Ascending aorta (tissue), 2 donors: Measurements from ENCODE around the gene NPAS3. TPM values are rescaled to one million over a fixed set of nuclear protein-coding genes. Genes with fewer than 3 reads are reported as not detected.

Experiments used
- DNase-seq, 2 donors: peaks; one replicate each; pipeline ENCODE4 v3.0.0-alpha.2; 2019; ENCODE audit warnings: low spot score in 2 of 2
- H3K27ac ChIP-seq, 2 donors: fragments of 200-600 bp; sonication (generic); one replicate each; pipeline ENCODE4 v1.5.1; 2016 to 2017; ENCODE audit warnings: mild to moderate bottlenecking in 1 of 2
- H3K27me3 ChIP-seq: fragments of 200-600 bp; sonication (generic); one replicate; pipeline ENCODE4 v1.5.1; 2017
- H3K36me3 ChIP-seq, 2 donors: fragments of 200-600 bp; sonication (generic); one replicate each; pipeline ENCODE4 v1.5.1; 2016
- H3K4me1 ChIP-seq, 2 donors: fragments of 200-600 bp; sonication (generic); one replicate each; pipeline ENCODE4 v1.5.1; 2016 to 2017; ENCODE audit warnings: mild to moderate bottlenecking in 1 of 2
- H3K4me3 ChIP-seq, 2 donors: fragments of 200-600 bp; sonication (generic); one replicate each; pipeline ENCODE4 v1.5.1; 2016 to 2017; ENCODE audit warnings: mild to moderate bottlenecking in 1 of 2
- H3K9me3 ChIP-seq, 2 donors: fragments of 200-600 bp; sonication (generic); one replicate each; pipeline ENCODE4 v1.5.1; 2016
- intact Hi-C: fragments of 100-400 bp; cut with DNase I; formaldehyde crosslinking; loops from one replicate; pipeline ENCODE4 v1.15.1; 2023
- total RNA-seq: library from RNA; depleted of rRNA; stranded (reverse); fragments of >200 nt; gene quantifications from one replicate; pipeline ENCODE4 v1.1.0, GENCODE V29; 2016
- TF ChIP-seq, protein P1 (sequence below), 3 experiments: fragments of 200-600 bp in 2 of 3; fragments of 450-650 bp in 1 of 3; sonication (generic) in 2 of 3; IDR thresholded peaks; one replicate each; pipeline ENCODE4 v1.5.1; 2016 to 2019; ENCODE audit warnings: antibody characterized with exemption in 3 of 3, mild to moderate bottlenecking in 1 of 3, moderate library complexity in 1 of 3

Gene NPAS3
- total RNA-seq, 1 donor from 2014 or later = not detected

DNA sequence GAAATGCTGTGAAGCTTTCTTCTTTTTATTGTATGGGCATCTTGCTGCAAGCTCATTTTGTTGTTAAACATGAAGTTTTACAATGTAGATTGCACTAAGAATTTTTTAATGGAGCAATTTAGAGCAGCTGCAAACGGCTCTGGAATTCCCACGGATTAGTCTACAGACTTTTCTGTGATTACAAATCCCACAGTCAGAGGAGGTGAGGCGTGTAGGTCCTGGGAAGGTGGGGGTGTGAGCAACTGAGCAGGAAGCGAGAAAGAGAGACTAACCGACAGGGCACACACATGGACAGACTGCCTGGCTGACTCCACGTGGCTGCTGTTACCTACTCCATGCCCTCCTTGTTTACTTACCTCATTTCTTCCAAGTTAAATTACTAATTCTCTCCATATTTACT lies 348.5 kb downstream of the NPAS3 start:
- no peaks in the 10 kb centered on the region for H3K27me3 ChIP-seq
- no peaks in the 10 kb centered on the region for H3K9me3 ChIP-seq
- TF ChIP-seq, protein P1, sequence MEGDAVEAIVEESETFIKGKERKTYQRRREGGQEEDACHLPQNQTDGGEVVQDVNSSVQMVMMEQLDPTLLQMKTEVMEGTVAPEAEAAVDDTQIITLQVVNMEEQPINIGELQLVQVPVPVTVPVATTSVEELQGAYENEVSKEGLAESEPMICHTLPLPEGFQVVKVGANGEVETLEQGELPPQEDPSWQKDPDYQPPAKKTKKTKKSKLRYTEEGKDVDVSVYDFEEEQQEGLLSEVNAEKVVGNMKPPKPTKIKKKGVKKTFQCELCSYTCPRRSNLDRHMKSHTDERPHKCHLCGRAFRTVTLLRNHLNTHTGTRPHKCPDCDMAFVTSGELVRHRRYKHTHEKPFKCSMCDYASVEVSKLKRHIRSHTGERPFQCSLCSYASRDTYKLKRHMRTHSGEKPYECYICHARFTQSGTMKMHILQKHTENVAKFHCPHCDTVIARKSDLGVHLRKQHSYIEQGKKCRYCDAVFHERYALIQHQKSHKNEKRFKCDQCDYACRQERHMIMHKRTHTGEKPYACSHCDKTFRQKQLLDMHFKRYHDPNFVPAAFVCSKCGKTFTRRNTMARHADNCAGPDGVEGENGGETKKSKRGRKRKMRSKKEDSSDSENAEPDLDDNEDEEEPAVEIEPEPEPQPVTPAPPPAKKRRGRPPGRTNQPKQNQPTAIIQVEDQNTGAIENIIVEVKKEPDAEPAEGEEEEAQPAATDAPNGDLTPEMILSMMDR (IDR thresholded peaks at IDR 0.05) = no peak
- H3K4me1 ChIP-seq = no peaks in the 10 kb centered on the region
- no peak for DNase-seq
- no peak overlapping the region for H3K27ac ChIP-seq
- no peaks in the 10 kb centered on the region for H3K36me3 ChIP-seq
- no peak overlapping the region for H3K4me3 ChIP-seq
- intact Hi-C loops = no loop called here

DNA sequence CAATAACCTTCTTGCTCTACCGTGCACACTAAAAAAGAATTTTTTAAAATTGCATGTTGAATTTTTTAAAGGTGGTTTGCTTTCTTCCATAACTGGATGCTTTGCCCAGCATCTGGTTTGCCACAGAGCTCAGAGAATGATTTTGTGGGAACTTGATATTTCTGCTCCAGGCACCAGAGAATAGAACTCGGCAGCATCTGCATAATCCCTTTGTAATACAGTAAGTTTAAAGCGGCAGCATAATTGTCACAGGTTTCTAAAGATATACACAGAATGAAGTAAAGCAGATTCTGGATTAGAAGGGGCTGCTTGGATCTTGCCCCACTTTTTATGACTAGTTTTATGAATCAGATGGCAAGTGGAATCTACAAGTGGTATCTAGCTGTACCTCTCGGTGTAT lies 352.0 kb downstream of the NPAS3 start:
- Histone ChIP-seq H3K4me3 (no peak overlapping the region), H3K4me1 (no peaks in the 10 kb centered on the region), H3K9me3 (no peaks in the 10 kb centered on the region), H3K27me3 (no peaks in the 10 kb centered on the region), H3K27ac (no peak overlapping the region), H3K36me3 (no peaks in the 10 kb centered on the region)
- TF ChIP-seq, protein P1 (IDR thresholded peaks at IDR 0.05) = no peak
- DNase-seq = no peak
- intact Hi-C loops = no loop called here

DNA sequence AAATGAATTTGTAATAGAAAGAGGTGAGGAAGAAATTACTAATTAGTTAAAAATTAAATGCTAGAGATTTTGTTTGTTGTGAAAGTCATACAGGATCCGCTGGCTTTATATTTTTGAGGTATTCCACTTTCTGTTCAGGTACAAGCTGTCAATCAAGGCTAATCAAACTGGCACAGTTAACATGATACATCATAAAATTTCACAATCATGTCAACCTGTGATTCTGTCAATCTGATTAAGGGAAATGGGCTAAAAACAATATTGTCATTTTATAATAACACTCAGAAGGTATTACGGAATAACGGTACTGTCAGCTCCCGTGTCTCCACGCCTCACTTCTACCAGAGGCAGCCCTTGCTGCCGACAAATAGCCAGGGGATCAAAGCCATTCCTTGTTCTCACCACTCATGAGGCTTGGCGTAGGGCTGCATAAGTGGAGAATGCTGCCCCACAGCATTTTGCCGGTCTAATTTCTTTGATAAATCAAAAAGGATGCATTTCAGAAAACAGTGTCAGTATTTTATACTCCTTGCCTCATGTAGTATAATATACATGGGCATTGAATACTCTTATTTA lies 352.9 kb downstream of the NPAS3 start:
- intact Hi-C loops = no loop called here
- Histone ChIP-seq H3K4me1 (no peaks in the 10 kb centered on the region), H3K9me3 (no peaks in the 10 kb centered on the region), H3K36me3 (no peaks in the 10 kb centered on the region), H3K4me3 (no peak overlapping the region), H3K27ac (no peak overlapping the region), H3K27me3 (no peaks in the 10 kb centered on the region)
- DNase-seq = no peak
- TF ChIP-seq, protein P1 (IDR thresholded peaks at IDR 0.05) = no peak

DNA sequence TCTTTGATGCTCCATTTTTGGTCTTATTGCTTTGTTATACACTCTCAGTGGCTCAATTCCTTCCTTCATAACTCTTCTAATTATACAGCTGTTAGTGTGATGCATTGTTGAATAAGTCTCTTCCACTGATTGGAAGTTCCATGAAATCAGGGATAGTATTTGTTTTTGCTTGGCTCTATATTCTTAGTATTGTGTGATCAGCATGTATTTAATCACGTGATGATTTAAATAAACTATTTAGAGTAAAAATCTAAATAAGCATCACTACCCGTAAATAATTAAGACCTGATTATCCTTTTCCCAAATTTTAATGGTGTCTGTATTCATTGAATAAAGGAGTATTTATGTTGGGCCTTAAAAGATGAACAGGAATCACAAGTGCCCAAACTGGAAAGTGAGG lies 355.7 kb downstream of the NPAS3 start:
- intact Hi-C loops = no loop called here
- Histone ChIP-seq H3K27ac (no peak overlapping the region), H3K27me3 (no peaks in the 10 kb centered on the region), H3K36me3 (no peaks in the 10 kb centered on the region), H3K4me1 (no peaks in the 10 kb centered on the region), H3K4me3 (no peak overlapping the region), H3K9me3 (no peaks in the 10 kb centered on the region)
- DNase-seq = no peak
- TF ChIP-seq, protein P1 (IDR thresholded peaks at IDR 0.05) = no peak

DNA sequence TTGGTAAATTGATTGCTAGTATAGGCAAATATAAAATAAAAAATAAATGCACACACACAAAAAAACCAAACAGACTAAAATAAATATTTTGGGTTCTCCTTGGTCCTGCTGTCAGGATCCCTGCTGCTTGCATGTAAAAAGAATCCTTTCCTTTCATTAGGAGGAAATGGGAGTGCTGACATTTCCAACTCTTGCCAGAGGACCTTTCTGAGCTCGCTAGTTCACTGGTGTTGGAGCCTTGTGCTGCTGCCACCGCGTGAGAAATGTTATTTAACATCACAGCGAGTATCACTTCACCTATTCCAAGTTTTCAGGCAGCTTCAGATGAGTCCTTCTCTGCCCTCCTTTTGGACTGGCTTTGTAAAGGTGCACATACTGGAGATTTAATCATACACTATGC lies 358.9 kb downstream of the NPAS3 start:
- TF ChIP-seq, protein P1 (IDR thresholded peaks at IDR 0.05) = no peak
- H3K4me1 ChIP-seq = no peaks in the 10 kb centered on the region
- intact Hi-C loops = no loop called here
- no peaks in the 10 kb centered on the region for H3K27me3 ChIP-seq
- H3K9me3 ChIP-seq = no peaks in the 10 kb centered on the region
- no peaks in the 10 kb centered on the region for H3K36me3 ChIP-seq
- H3K4me3 ChIP-seq = no peak overlapping the region
- H3K27ac ChIP-seq = no peak overlapping the region
- no peak for DNase-seq

DNA sequence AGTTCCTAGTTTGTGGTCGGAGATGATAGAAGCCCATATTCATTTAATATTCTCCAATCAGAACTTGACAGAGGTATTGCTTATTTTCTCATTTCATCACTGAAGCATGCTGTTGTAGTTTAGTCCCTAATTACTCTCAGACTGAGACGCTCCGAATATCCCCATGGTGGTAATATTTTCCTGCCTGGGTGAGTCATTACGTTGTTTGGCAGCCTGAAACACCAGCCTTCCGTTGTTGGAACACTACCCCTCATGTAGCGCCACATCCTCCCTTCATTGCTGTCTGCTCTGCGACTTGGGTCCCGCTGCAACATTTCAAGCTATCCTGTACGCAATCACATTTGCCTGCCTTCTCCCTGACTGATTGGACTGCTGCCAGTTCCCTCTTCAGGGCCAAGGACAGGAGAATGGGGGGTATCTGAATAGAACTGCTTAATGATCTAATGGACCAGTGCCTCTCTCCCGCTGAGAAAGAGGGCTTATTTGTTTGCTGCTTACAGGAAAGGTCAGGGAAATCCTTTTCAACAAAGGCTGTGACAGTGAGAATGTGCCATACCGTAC lies 369.1 kb downstream of the NPAS3 start:
- no peak overlapping the region for H3K4me3 ChIP-seq
- intact Hi-C loops = no loop called here

More for the DNA sequence above, 369.1 kb downstream of the NPAS3 start:
- no peaks in the 10 kb centered on the region for H3K27me3 ChIP-seq
- H3K27ac ChIP-seq = no peak overlapping the region
- H3K9me3 ChIP-seq = no peaks in the 10 kb centered on the region
- H3K36me3 ChIP-seq = no peaks in the 10 kb centered on the region
- no peak for DNase-seq
- TF ChIP-seq, protein P1 (IDR thresholded peaks at IDR 0.05) = no peak
- H3K4me1 ChIP-seq = no peaks in the 10 kb centered on the region
